Measurements from ENCODE around the gene ARFIP1. TPM values are rescaled to one million over a fixed set of nuclear protein-coding genes. Genes with fewer than 3 reads are reported as not detected.

Gene ARFIP1
- total and polyA plus RNA-seq, 9 of the 15 experiments (the other 6 are each of a cell fraction or from before 2014, with no cell fraction given), result 14.1 to 25.1 (median 20.9) TPM

GRCh38 chr4:152886201-152886600 is 106.4 kb downstream of the ARFIP1 start (continued):
- TF ChIP-seq EZH2 (IDR thresholded peaks at IDR 0.05; ENCODE audit: borderline replicate concordance, low read depth, low read length) (no peak), ZNF354B (CRISPR knock-in tag; IDR thresholded peaks at IDR 0.05) (no peak), DNMT1 (IDR thresholded peaks at IDR 0.05) (no peak), TARDBP (IDR thresholded peaks at IDR 0.05) (no peak), MAZ (CRISPR knock-in tag; conservative IDR thresholded peaks at IDR 0.05 in 1 of 2, IDR thresholded peaks at IDR 0.05 in 1 of 2) (no peak), ZNF766 (CRISPR knock-in tag; conservative IDR thresholded peaks at IDR 0.05) (no peak), FOXO4 (CRISPR knock-in tag; IDR thresholded peaks at IDR 0.05) (no peak)

GRCh38 chr4:152887981-152888380 is 108.2 kb downstream of the ARFIP1 start:
- H3K4me3 ChIP-seq, result no peak overlapping the region
- BruUV-seq (replicated peaks), result no TSS peak
- H3K9me1 ChIP-seq (ENCODE audit: control insufficient read depth, insufficient read depth, low read length), result no peaks in the 10 kb centered on the region
- H3K79me2 ChIP-seq (ENCODE audit: control insufficient read depth, insufficient read depth, low read length), result no peaks in the 10 kb centered on the region
- intact Hi-C loops (cut with micrococcal nuclease) (no loop called here), in situ Hi-C loops (cut with MboI) (no loop called here)
- H4K20me1 ChIP-seq (replicated peaks; ENCODE audit: control insufficient read depth, insufficient read depth, low read length), result no peaks in the 10 kb centered on the region
- no peaks in the 10 kb centered on the region for H3K4me1 ChIP-seq (replicated peaks in 1 of 2; ENCODE audit: control insufficient read depth in 2 of 2, insufficient read depth in 2 of 2, low read length in 2 of 2)
- H3K36me3 ChIP-seq (ENCODE audit: control insufficient read depth, insufficient read depth, low read length), result peaks cover 2% of the 10 kb centered on the region; the same call in 2 of the 3 replicates
- no peak overlapping the region for H3K9ac ChIP-seq (ENCODE audit: insufficient read depth in 1 of 2, low read depth in 2 of 2, low read length in 2 of 2)
- ChIA-PET CTCF (ENCODE audit: low intra/inter-chr PET ratio) (no interaction called here), POLR2A (no interaction called here)
- 95% methylated on average over 6 of the region's 6 CpGs for WGBS (ENCODE audit: insufficient coverage, low coverage, missing lambda C conversion rate)
- no peak for ATAC-seq
- DNase-seq (ENCODE audit: extremely low read depth in 1 of 4, low spot score in 3 of 4), result no peak
- no peak for FAIRE-seq
- no peaks in the 10 kb centered on the region for H3K9me3 ChIP-seq (replicated peaks; ENCODE audit: control insufficient read depth, insufficient read depth, low read depth, low read length)
- no peak overlapping the region for H3K27ac ChIP-seq (ENCODE audit: extremely low read depth, low read depth, low read length)
- no peak overlapping the region for H2AFZ ChIP-seq (ENCODE audit: low read depth, low read length)
- H3K27me3 ChIP-seq (ENCODE audit: control insufficient read depth in 2 of 2, insufficient read depth in 2 of 2, low read length in 2 of 2), result no peaks in the 10 kb centered on the region
- no peak overlapping the region for H3K4me2 ChIP-seq (ENCODE audit: insufficient read depth, low read length)
- TF ChIP-seq NR3C1 (CRISPR knock-in tag; IDR thresholded peaks at IDR 0.05) (no peak), HLTF (IDR thresholded peaks at IDR 0.05) (no peak), ZNF398 (CRISPR knock-in tag; IDR thresholded peaks at IDR 0.05) (no peak), POLR3G (IDR thresholded peaks at IDR 0.05; ENCODE audit: extremely low read depth, insufficient read length, insufficient replicate concordance) (no peak), HDAC2 (IDR thresholded peaks at IDR 0.05) (no peak), ZNF143 (CRISPR knock-in tag; IDR thresholded peaks at IDR 0.05) (no peak), RFX1 (IDR thresholded peaks at IDR 0.05) (no peak), CBX2 (IDR thresholded peaks at IDR 0.05; ENCODE audit: insufficient read depth, low read length, poor library complexity, severe bottlenecking) (no peak), ZNF644 (tag; IDR thresholded peaks at IDR 0.05; ENCODE audit: low read depth) (no peak), PYGO2 (tag; IDR thresholded peaks at IDR 0.05) (no peak), MAFK (IDR thresholded peaks at IDR 0.05; ENCODE audit: low read length) (no peak), ZNF76 (CRISPR knock-in tag; IDR thresholded peaks at IDR 0.05; ENCODE audit: borderline replicate concordance) (no peak), CHD4 (IDR thresholded peaks at IDR 0.05; ENCODE audit: insufficient read depth, insufficient replicate concordance, low read depth, low read length, poor library complexity, severe bottlenecking) (no peak), PHF21A (IDR thresholded peaks at IDR 0.05; ENCODE audit: borderline replicate concordance, low read depth) (no peak), ZBTB8A (IDR thresholded peaks at IDR 0.05; ENCODE audit: partially characterized antibody) (no peak)
